GM12873 (cell line): ENCODE results near the gene AMPD2.

Experiments
- CTCF ChIP-seq: IDR thresholded peaks from 2 replicates; pipeline ENCODE4 v1.5.1; 2012; ENCODE audit warnings: low read depth, mild to moderate bottlenecking, moderate library complexity, low read length, control low read depth; ENCODE audit not compliant: insufficient read depth; ENCODE audit errors: missing control alignments

AMPD2 gene

GRCh38 chr1:109650609-109651008 lies 31.0 kb downstream of the AMPD2 start:
- TF ChIP-seq CTCF, result no peak

GRCh38 chr1:109652402-109652801 lies 32.8 kb downstream of the AMPD2 start:
- TF ChIP-seq CTCF, result no peak

DNA sequence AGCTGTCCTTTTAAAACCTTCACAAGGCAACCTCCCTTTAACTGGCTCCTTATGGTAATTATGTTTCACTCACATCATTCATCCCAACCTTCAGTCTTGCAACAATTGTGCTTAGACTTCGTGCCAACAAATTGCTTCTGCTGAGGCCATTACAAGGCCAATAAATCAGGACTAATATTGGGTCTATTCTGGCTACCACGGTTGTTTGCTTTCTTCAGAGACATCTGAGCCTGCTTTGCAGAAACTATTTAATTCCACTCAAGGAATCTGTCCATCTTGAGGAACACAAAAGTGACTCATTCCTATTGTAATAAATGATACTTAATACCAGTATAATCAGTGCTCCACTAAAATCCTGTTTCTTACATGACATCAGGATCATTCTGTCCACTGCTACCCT lies 33.7 kb downstream of the AMPD2 start:
- TF ChIP-seq CTCF, result no peak

- no peak for TF ChIP-seq CTCF
Measured at GRCh38 chr1:109654519-109654918, 34.9 kb downstream of the AMPD2 start.

- peak; percentile 5 for TF ChIP-seq CTCF
Measured at GRCh38 chr1:109655615-109656519, 36.2 kb downstream of the AMPD2 start, which contains the start of gene GSTM4. Gene GSTM4 (plus strand): TSS chr1:109656099. CDS start chr1:109656390, 291 bp downstream.

- no peak for TF ChIP-seq CTCF
Measured at GRCh38 chr1:109657395-109657794, 37.8 kb downstream of the AMPD2 start.

DNA sequence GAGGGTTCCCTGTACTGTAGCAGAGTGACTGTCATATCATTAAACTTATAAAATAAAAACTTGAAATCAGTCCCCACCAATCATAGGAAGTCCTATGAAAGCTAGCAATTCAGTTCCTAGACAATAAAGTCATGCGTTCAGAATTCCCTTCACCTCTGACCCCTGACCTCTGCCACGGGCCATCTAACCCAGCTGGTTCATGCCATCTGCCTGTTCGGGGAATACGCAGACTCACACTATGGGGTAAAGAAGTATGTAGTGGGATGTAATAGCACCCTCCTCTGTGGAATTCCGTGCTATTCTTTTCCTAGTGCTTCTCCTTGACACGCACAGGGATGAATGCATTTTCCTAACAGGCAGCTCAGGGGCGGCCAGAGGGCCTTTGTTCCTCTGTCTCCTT lies 38.3 kb downstream of the AMPD2 start:
- no peak for TF ChIP-seq CTCF
